Neuronal stem cell (in vitro differentiated cells): ENCODE measurements around the gene TGM6.

Experiments
- DNase-seq: peaks from one replicate; pipeline ENCODE4 v3.0.0-alpha.2; 2013; ENCODE audit warnings: low spot score
- H2AFZ ChIP-seq: one replicate; pipeline ENCODE4 v1.6.1; 2013; ENCODE audit warnings: mild to moderate bottlenecking, low read length, inconsistent platforms
- H2AK5ac ChIP-seq: 2 replicates; pipeline ENCODE4 v1.6.1; 2013; ENCODE audit warnings: low read depth, mild to moderate bottlenecking, inconsistent platforms, low read length, moderate library complexity, mixed read lengths
- H2BK120ac ChIP-seq: 2 replicates; pipeline ENCODE4 v1.6.1; 2013; ENCODE audit warnings: low read depth, mild to moderate bottlenecking, inconsistent platforms, low read length, moderate library complexity, mixed read lengths
- H2BK12ac ChIP-seq: one replicate; pipeline ENCODE4 v1.6.1; 2013; ENCODE audit warnings: low read length, inconsistent platforms
- H2BK15ac ChIP-seq: 2 replicates; pipeline ENCODE4 v1.6.1; 2013; ENCODE audit warnings: mild to moderate bottlenecking, low read length, inconsistent platforms, mixed read lengths
- H2BK5ac ChIP-seq: one replicate; pipeline ENCODE4 v1.6.1; 2013; ENCODE audit warnings: inconsistent platforms, mild to moderate bottlenecking, low read length, moderate library complexity
- H3K14ac ChIP-seq: one replicate; pipeline ENCODE4 v1.6.1; 2013; ENCODE audit warnings: low read length, inconsistent platforms
- H3K18ac ChIP-seq: 2 replicates; pipeline ENCODE4 v1.6.1; 2013; ENCODE audit warnings: low read length, inconsistent platforms
- H3K23ac ChIP-seq: 2 replicates; pipeline ENCODE4 v1.6.1; 2013; ENCODE audit warnings: low read depth, mild to moderate bottlenecking, mixed read lengths, low read length, inconsistent platforms; ENCODE audit not compliant: poor library complexity
- H3K27ac ChIP-seq: replicated peaks from 3 replicates; pipeline ENCODE4 v1.5.1; 2013; ENCODE audit warnings: low read length, inconsistent platforms
- H3K27me3 ChIP-seq, 3 experiments: 2 replicates each; pipeline ENCODE4 v1.6.1; 2013; ENCODE audit warnings: low read length in 3 of 3, mild to moderate bottlenecking in 2 of 3, inconsistent platforms in 1 of 3, low read depth in 1 of 3, mixed read lengths in 1 of 3, moderate library complexity in 1 of 3; ENCODE audit not compliant: control insufficient read depth in 3 of 3, insufficient read depth in 3 of 3
- H3K36me3 ChIP-seq, 2 donors: replicated peaks in 1 of 2; 2 replicates each; pipeline ENCODE4 v1.6.1; 2013; ENCODE audit warnings: low read length in 2 of 2; ENCODE audit not compliant: control insufficient read depth in 2 of 2, insufficient read depth in 2 of 2
- H3K4ac ChIP-seq: 2 replicates; pipeline ENCODE4 v1.6.1; 2013; ENCODE audit warnings: inconsistent platforms, mild to moderate bottlenecking, low read length, moderate library complexity
- H3K4me1 ChIP-seq, 2 donors: 1 replicate in 1 of 2; 2 replicates in 1 of 2; pipeline ENCODE4 v1.6.1; 2013; ENCODE audit warnings: low read length in 2 of 2, low read depth in 1 of 2; ENCODE audit not compliant: control insufficient read depth in 2 of 2, insufficient read depth in 1 of 2
- H3K4me2 ChIP-seq: one replicate; pipeline ENCODE4 v1.6.1; 2013; ENCODE audit warnings: mild to moderate bottlenecking, low read length, inconsistent platforms; ENCODE audit not compliant: insufficient read depth, poor library complexity, severe bottlenecking
- H3K4me3 ChIP-seq, 2 donors: 2 replicates each; pipeline ENCODE4 v1.5.1; 2013; ENCODE audit warnings: low read length in 2 of 2, mild to moderate bottlenecking in 2 of 2, inconsistent platforms in 1 of 2, moderate library complexity in 1 of 2
- H3K79me1 ChIP-seq: one replicate; pipeline ENCODE4 v1.6.1; 2013; ENCODE audit warnings: low read depth, mild to moderate bottlenecking, inconsistent platforms, low read length, moderate library complexity
- H3K9ac ChIP-seq: one replicate; pipeline ENCODE4 v1.6.1; 2013; ENCODE audit warnings: mild to moderate bottlenecking, low read depth, low read length, inconsistent platforms; ENCODE audit not compliant: poor library complexity
- H3K9me3 ChIP-seq, 2 donors: replicated peaks in 1 of 2; 2 replicates each; pipeline versions ENCODE3 to v1.6.1; 2013; ENCODE audit warnings: low read length in 2 of 2, mild to moderate bottlenecking in 2 of 2, inconsistent platforms in 1 of 2, low read depth in 1 of 2, mixed read lengths in 1 of 2, moderate library complexity in 1 of 2; ENCODE audit not compliant: control insufficient read depth in 2 of 2, insufficient read depth in 1 of 2
- H4K8ac ChIP-seq: one replicate; pipeline ENCODE4 v1.6.1; 2013; ENCODE audit warnings: low read depth, mild to moderate bottlenecking, inconsistent platforms, low read length, moderate library complexity
- H4K91ac ChIP-seq: one replicate; pipeline ENCODE4 v1.6.1; 2013; ENCODE audit warnings: low read length, low read depth, mild to moderate bottlenecking, inconsistent platforms; ENCODE audit not compliant: poor library complexity
- WGBS, 2 donors: extraction: QIAGEN DNeasy Blood & Tissue Kit; methylation state at CpG; one replicate each; pipeline ENCODE4 v1.1.7; 2013; ENCODE audit warnings: missing lambda C conversion rate in 2 of 2, mixed read lengths in 1 of 2; ENCODE audit not compliant: insufficient read length in 2 of 2, insufficient replicate concordance in 1 of 2; ENCODE audit errors: extremely low coverage in 2 of 2; 5-methylcytosine and 5-hydroxymethylcytosine counted together

Gene TGM6

GRCh38 chr20:2333821-2334220 is 46.9 kb upstream of the TGM6 start:
- Histone ChIP-seq H3K4ac (no peak overlapping the region), H3K9ac (no peak overlapping the region), H3K9me3 (no peaks in the 10 kb centered on the region), H2AK5ac (no peak overlapping the region), H3K79me1 (no peaks in the 10 kb centered on the region), H2BK12ac (no peak overlapping the region), H4K91ac (no peak overlapping the region), H4K8ac (no peak overlapping the region), H3K4me3 (no peak overlapping the region), H3K14ac (no peak overlapping the region), H3K36me3 (no peaks in the 10 kb centered on the region), H2BK120ac (no peak overlapping the region), H3K23ac (no peak overlapping the region), H3K4me2 (no peak overlapping the region), H2BK5ac (no peak overlapping the region), H2BK15ac (no peak overlapping the region), H3K18ac (no peak overlapping the region), H3K27ac (no peak overlapping the region), H2AFZ (no peak overlapping the region), H3K27me3 (peaks cover 0 to 24% (median 0%) of the 10 kb centered on the region in 3 experiments), H3K4me1 (no peaks in the 10 kb centered on the region)
- DNase-seq: no peak
- WGBS, 2 donors: no CpG with 5 or more reads among the region's 6 CpGs

GRCh38 chr20:2335096-2335870 is 45.4 kb upstream of the TGM6 start:
- Histone ChIP-seq H2AK5ac (peak overlapping the region; percentile 37), H4K91ac (no peak overlapping the region), H3K79me1 (no peaks in the 10 kb centered on the region), H3K4me2 (no peak overlapping the region), H3K4ac (no peak overlapping the region), H4K8ac (no peak overlapping the region), H2BK120ac (no peak overlapping the region), H3K23ac (no peak overlapping the region), H2BK12ac (no peak overlapping the region), H3K36me3 (no peaks in the 10 kb centered on the region), H3K4me1 (no peaks in the 10 kb centered on the region), H3K27me3 (peaks cover 0 to 19% (median 0%) of the 10 kb centered on the region in 3 experiments), H3K4me3 (no peak overlapping the region), H2AFZ (no peak overlapping the region), H3K9me3 (no peaks in the 10 kb centered on the region), H3K27ac (no peak overlapping the region), H3K18ac (peak overlapping the region; percentile 59), H2BK15ac (peak overlapping the region; percentile 79), H3K14ac (no peak overlapping the region), H2BK5ac (no peak overlapping the region), H3K9ac (no peak overlapping the region)
- no peak for DNase-seq
- no CpG with 5 or more reads among the region's 9 CpGs for WGBS, 2 donors

- Histone ChIP-seq H3K18ac (no peak overlapping the region), H3K79me1 (no peaks in the 10 kb centered on the region), H3K4ac (no peak overlapping the region), H3K36me3 (no peaks in the 10 kb centered on the region), H3K9ac (no peak overlapping the region), H2BK12ac (no peak overlapping the region), H4K91ac (no peak overlapping the region), H2BK120ac (no peak overlapping the region), H2BK5ac (no peak overlapping the region), H2BK15ac (no peak overlapping the region), H3K27ac (no peak overlapping the region), H3K9me3 (no peaks in the 10 kb centered on the region), H4K8ac (no peak overlapping the region), H3K23ac (no peak overlapping the region), H2AFZ (peak overlapping the region; percentile 7), H3K27me3 (peaks cover 0 to 19% (median 0%) of the 10 kb centered on the region in 3 experiments), H2AK5ac (no peak overlapping the region), H3K4me3 (no peak overlapping the region), H3K4me1 (peaks cover 0 to 2% of the 10 kb centered on the region in 2 donors), H3K14ac (no peak overlapping the region), H3K4me2 (no peak overlapping the region)
- no CpG with 5 or more reads among the region's 4 CpGs for WGBS, 2 donors
- no peak for DNase-seq
Measured at GRCh38 chr20:2336471-2336870, 44.2 kb upstream of the TGM6 start.

DNA sequence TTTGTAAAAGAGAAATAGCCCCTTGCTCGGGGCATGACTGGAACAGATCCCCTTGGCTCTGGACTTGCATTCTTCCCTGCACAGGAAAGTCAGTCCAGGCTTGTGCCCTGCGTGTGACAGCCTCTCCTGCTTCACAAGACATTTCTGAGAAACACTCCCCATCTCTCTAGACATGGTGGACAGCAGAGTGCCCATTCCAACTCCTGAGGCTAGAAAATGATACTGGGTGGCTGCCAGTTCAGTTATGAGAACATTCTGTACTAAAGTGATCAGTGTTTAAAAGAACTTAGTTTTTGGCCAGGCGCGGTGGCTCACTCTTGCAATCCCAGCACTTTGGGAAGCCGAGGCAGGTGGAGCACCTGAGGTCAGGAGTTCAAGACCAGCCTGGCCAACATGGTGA is 43.6 kb upstream of the TGM6 start:
- Histone ChIP-seq H3K4ac (no peak overlapping the region), H3K23ac (no peak overlapping the region), H3K18ac (no peak overlapping the region), H2BK120ac (no peak overlapping the region), H4K91ac (no peak overlapping the region), H3K14ac (no peak overlapping the region), H2AK5ac (no peak overlapping the region), H3K27ac (no peak overlapping the region), H3K4me3 (no peak overlapping the region), H3K36me3 (no peaks in the 10 kb centered on the region), H2BK5ac (no peak overlapping the region), H2BK15ac (no peak overlapping the region), H3K27me3 (peaks cover 0 to 14% (median 0%) of the 10 kb centered on the region in 3 experiments), H4K8ac (no peak overlapping the region), H3K4me2 (no peak overlapping the region), H3K4me1 (peaks cover 0 to 3% of the 10 kb centered on the region in 2 donors), H2AFZ (no peak overlapping the region), H3K9me3 (no peaks in the 10 kb centered on the region), H2BK12ac (no peak overlapping the region), H3K79me1 (no peaks in the 10 kb centered on the region), H3K9ac (no peak overlapping the region)
- DNase-seq: no peak
- WGBS, 2 donors: no CpG with 5 or more reads among the region's 5 CpGs
